ENCODE measurements around the gene SF3A1.

Gene SF3A1

GRCh38 chr22:30337461-30337778, 19.3 kb downstream of the SF3A1 start:
- DNase-seq (ENCODE audit: extremely low read depth, low read depth): no peak
- H3K4me3 ChIP-seq (replicated peaks; ENCODE audit: low read depth, low read length): no peak overlapping the region
- no peak for TF ChIP-seq CTCF (IDR thresholded peaks at IDR 0.05; ENCODE audit: low read depth, low read length, missing control alignments)

- no peak for DNase-seq (ENCODE audit: extremely low read depth, low read depth)
- no peak overlapping the region for H3K4me3 ChIP-seq (replicated peaks; ENCODE audit: low read depth, low read length)
- TF ChIP-seq CTCF (IDR thresholded peaks at IDR 0.05; ENCODE audit: low read depth, low read length, missing control alignments): no peak
These were observed 19.8 kb downstream of the SF3A1 start for GRCh38 chr22:30336752-30337460.

- H3K4me3 ChIP-seq (replicated peaks; ENCODE audit: low read depth, low read length): no peak overlapping the region
- no peak for TF ChIP-seq CTCF (IDR thresholded peaks at IDR 0.05; ENCODE audit: low read depth, low read length, missing control alignments)
These were observed 21.5 kb downstream of the SF3A1 start for GRCh38 chr22:30335236-30335635.

GRCh38 chr22:30334646-30335045, 22.0 kb downstream of the SF3A1 start:
- no peak overlapping the region for H3K4me3 ChIP-seq (replicated peaks; ENCODE audit: low read depth, low read length)
- DNase-seq (ENCODE audit: extremely low read depth, low read depth): no peak
- no peak for TF ChIP-seq CTCF (IDR thresholded peaks at IDR 0.05; ENCODE audit: low read depth, low read length, missing control alignments)

More at GRCh38 chr22:30335236-30335635, 21.5 kb downstream of the SF3A1 start:
- DNase-seq (ENCODE audit: extremely low read depth, low read depth): no peak

DNA sequence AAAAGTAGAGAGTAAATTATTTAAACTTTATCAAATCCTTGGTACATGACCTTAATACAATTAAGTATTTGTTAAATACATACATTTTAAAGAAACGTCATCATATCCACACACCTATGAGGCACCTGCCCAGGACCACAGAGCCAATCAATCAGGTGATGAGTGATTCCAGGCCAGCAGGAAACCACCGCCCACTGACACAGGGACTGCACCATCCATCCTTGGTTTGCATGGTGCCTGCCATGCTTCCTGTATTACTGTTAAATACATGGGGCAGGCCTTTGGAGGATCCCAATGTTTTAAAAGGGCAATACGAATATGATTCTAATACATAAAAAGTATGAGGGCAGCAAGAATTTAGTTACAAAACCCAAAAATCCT, 23.0 kb downstream of the SF3A1 start:
- TF ChIP-seq CTCF (IDR thresholded peaks at IDR 0.05; ENCODE audit: low read depth, low read length, missing control alignments): no peak
- H3K4me3 ChIP-seq (replicated peaks; ENCODE audit: low read depth, low read length): no peak overlapping the region
- no peak for DNase-seq (ENCODE audit: extremely low read depth, low read depth)

GRCh38 chr22:30332994-30333706, 23.5 kb downstream of the SF3A1 start:
- DNase-seq (ENCODE audit: extremely low read depth, low read depth): no peak
- no peak overlapping the region for H3K4me3 ChIP-seq (replicated peaks; ENCODE audit: low read depth, low read length)
- TF ChIP-seq CTCF (IDR thresholded peaks at IDR 0.05; ENCODE audit: low read depth, low read length, missing control alignments): no peak
